A549 treated with AZD9567 at 1 μM for 4 hours (cell line): ENCODE data around the gene NELFE. TPM values are rescaled to one million over a fixed set of nuclear protein-coding genes. Genes with fewer than 3 reads are reported as not detected.

Experiments
- total RNA-seq: library from RNA; stranded (reverse); fragments of 200-300 nt; extraction: Qiagen RNA extraction; gene quantifications from 5 replicates; pipeline ENCODE4 v1.2.3, GENCODE V29; 2022; ENCODE audit not compliant: insufficient read depth

The NELFE gene, protein sequence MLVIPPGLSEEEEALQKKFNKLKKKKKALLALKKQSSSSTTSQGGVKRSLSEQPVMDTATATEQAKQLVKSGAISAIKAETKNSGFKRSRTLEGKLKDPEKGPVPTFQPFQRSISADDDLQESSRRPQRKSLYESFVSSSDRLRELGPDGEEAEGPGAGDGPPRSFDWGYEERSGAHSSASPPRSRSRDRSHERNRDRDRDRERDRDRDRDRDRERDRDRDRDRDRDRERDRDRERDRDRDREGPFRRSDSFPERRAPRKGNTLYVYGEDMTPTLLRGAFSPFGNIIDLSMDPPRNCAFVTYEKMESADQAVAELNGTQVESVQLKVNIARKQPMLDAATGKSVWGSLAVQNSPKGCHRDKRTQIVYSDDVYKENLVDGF
- total RNA-seq: 75.8 to 81.6 TPM (median 76.7 TPM) in 5 replicates

DNA sequence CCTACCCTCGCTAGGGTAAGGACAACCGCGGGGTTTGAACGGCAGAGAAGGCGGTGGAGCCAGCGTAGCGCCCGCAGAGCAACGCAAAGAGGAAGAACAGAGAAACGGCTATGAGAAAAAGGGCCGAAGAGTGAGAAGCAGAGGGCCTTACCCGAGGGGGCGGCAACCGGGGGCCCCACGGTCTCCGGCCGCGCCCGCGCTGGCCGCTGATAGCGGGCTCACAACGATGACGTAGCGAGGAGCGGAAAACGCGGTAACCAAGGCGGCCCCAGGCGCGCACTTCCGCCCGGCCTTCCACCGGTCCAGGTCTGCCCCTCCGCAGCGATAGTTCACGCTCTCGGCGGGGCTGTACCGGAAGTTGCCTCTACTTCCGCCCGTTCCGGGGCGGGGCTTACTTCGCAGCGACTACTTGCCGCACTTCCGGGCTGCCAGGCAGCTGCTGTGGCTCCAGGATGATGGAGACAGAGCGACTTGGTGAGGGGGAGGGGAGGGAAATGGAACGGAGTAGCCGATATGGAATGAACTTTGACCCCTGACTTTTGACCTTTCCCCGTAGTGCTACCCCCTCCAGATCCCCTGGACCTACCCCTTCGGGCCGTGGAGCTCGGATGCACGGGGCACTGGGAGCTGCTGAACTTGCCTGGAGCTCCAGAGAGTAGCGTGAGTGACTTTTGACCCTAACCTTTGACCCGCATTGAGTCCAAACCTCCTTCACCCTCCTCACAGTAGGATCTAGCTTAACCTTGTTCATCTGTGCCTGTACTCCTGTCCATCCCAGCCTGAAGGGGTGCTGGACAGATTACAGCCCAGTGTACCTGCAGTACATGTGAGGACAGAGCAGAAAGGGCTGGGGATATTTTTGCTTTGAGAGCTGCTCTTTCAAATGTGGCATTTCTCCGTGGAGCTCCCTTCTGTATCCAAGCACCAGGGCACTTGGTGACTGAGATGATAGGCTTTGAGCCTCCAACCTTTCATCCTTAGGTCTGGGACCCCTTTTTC, at the start of gene NELFE, which contains the start of gene SKIC2:
Gene NELFE (minus strand): TSS at position 231 of the 999 bp plus-strand sequence. CDS start 525 bp downstream, outside the sequence.
Gene SKIC2 (plus strand): TSS at position 435 of the 999 bp plus-strand sequence. CDS start 18 bp downstream, at position 453.

GRCh38 chr6:31981744-31982143, 23.0 kb upstream of the NELFE start, which contains the start of gene C4A:
TSS of gene C4A (plus strand) at chr6:31982057. CDS start at chr6:31982108, 51 bp downstream.

GRCh38 chr6:31971993-31972708, 13.4 kb upstream of the NELFE start, which contains the start of gene DXO:
TSS of gene DXO (minus strand) at chr6:31972138. CDS start at chr6:31971675, 463 bp downstream.

DNA sequence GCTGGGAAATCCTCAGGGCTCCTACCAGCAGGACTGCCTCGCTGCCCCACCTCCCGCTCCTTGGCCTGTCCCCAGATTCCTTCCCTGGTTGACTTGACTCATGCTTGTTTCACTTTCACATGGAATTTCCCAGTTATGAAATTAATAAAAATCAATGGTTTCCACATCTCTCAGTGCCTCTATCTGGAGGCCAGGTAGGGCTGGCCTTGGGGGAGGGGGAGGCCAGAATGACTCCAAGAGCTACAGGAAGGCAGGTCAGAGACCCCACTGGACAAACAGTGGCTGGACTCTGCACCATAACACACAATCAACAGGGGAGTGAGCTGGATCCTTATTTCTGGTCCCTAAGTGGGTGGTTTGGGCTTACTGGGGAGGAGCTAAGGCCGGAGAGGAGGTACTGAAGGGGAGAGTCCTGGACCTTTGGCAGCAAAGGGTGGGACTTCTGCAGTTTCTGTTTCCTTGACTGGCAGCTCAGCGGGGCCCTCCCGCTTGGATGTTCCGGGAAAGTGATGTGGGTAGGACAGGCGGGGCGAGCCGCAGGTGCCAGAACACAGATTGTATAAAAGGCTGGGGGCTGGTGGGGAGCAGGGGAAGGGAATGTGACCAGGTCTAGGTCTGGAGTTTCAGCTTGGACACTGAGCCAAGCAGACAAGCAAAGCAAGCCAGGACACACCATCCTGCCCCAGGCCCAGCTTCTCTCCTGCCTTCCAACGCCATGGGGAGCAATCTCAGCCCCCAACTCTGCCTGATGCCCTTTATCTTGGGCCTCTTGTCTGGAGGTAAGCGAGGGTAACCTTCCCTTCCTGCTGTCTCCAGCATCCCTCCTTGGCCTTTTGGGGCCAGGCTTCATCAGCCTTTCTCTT, 13.0 kb downstream of the NELFE start, which contains the start of gene CFB:
Gene CFB (plus strand): TSS at position 589 of the 863 bp plus-strand sequence. CDS start 127 bp downstream, at position 716.

GRCh38 chr6:31927242-31927862, 31.4 kb downstream of the NELFE start, which contains the start of gene C2:
TSS of gene C2 (plus strand) at chr6:31927717. CDS start at chr6:31927753, 36 bp downstream.

Other genes starting within 250 kb of the NELFE start
- not detected in 5 replicates for gene LY6G6D, start 243.6 kb downstream of the NELFE start, total RNA-seq
- gene LY6G6C, start 237.2 kb downstream of the NELFE start, total RNA-seq: 0.09 to 0.12 TPM (median 0.10 TPM) in 3 of 5 replicates, not detected in the others
- gene MPIG6B, start 235.6 kb downstream of the NELFE start, total RNA-seq: 0.07 TPM in 1 of 5 replicates, not detected in the others
- gene DDAH2, start 229.7 kb downstream of the NELFE start, total RNA-seq: 18.1 to 32.1 TPM (median 29.3 TPM) in 5 replicates
- 451 to 493 TPM (median 458 TPM) in 5 replicates for gene CLIC1, start 222.4 kb downstream of the NELFE start, total RNA-seq
- gene MSH5, start 219.0 kb downstream of the NELFE start, total RNA-seq: 5.2 to 15.2 TPM (median 14.0 TPM) in 5 replicates
- gene SAPCD1, start 196.3 kb downstream of the NELFE start, total RNA-seq: 3.0 to 4.6 TPM (median 3.9 TPM) in 4 of 5 replicates, not detected in the other
- gene VWA7, start 181.6 kb downstream of the NELFE start, total RNA-seq: 1.6 to 4.5 TPM (median 1.8 TPM) in 5 replicates
- gene VARS1, start 163.2 kb downstream of the NELFE start, total RNA-seq: 46.5 to 58.0 TPM (median 53.6 TPM) in 5 replicates
- gene LSM2, start 152.0 kb downstream of the NELFE start, total RNA-seq: 42.7 to 60.2 TPM (median 57.9 TPM) in 5 replicates
- 0.97 to 1.8 TPM (median 1.1 TPM) in 5 replicates for gene HSPA1L, start 143.7 kb downstream of the NELFE start, total RNA-seq
- 189 to 295 TPM (median 214 TPM) in 5 replicates for gene HSPA1A, start 143.4 kb downstream of the NELFE start, total RNA-seq
- 154 to 227 TPM (median 167 TPM) in 5 replicates for gene HSPA1B, start 131.2 kb downstream of the NELFE start, total RNA-seq
- gene NEU1, start 96.2 kb downstream of the NELFE start, total RNA-seq: 27.6 to 34.9 TPM (median 30.4 TPM) in 5 replicates
- gene SLC44A4, start 80.0 kb downstream of the NELFE start, total RNA-seq: 0.05 TPM in 1 of 5 replicates, not detected in the others
- 25.4 to 29.9 TPM (median 28.1 TPM) in 5 replicates for gene EHMT2, start 61.3 kb downstream of the NELFE start, total RNA-seq
- gene ZBTB12, start 56.9 kb downstream of the NELFE start, total RNA-seq: 2.9 to 3.6 TPM (median 3.3 TPM) in 5 replicates
- gene C2, start 31.3 kb downstream of the NELFE start, total RNA-seq: 0.16 to 0.44 TPM (median 0.20 TPM) in 4 of 5 replicates, not detected in the other
- 1.3 to 2.6 TPM (median 2.4 TPM) in 5 replicates for gene CFB, start 12.9 kb downstream of the NELFE start, total RNA-seq
- 25.9 to 29.7 TPM (median 26.7 TPM) in 5 replicates for gene SKIC2, start 204 bp upstream of the NELFE start, total RNA-seq
- 11.5 to 12.7 TPM (median 11.8 TPM) in 5 replicates for gene DXO, start 13.2 kb upstream of the NELFE start, total RNA-seq
- 1.0 to 2.2 TPM (median 1.3 TPM) in 4 of 5 replicates, not detected in the other for gene C4A, start 23.1 kb upstream of the NELFE start, total RNA-seq
- 0.79 to 0.99 TPM (median 0.85 TPM) in 4 of 5 replicates, not detected in the other for gene C4B, start 55.8 kb upstream of the NELFE start, total RNA-seq
- gene CYP21A2, start 79.4 kb upstream of the NELFE start, total RNA-seq: 0.05 TPM in 1 of 5 replicates, not detected in the others
- 0.56 to 0.68 TPM (median 0.61 TPM) in 4 of 5 replicates, not detected in the other for gene TNXB, start 150.4 kb upstream of the NELFE start, total RNA-seq
- gene ATF6B, start 169.3 kb upstream of the NELFE start, total RNA-seq: 27.7 to 34.3 TPM (median 33.5 TPM) in 5 replicates
- gene FKBPL, start 171.3 kb upstream of the NELFE start, total RNA-seq: 6.6 to 10.5 TPM (median 7.4 TPM) in 5 replicates
- gene PRRT1, start 193.0 kb upstream of the NELFE start, total RNA-seq: 0.44 to 0.70 TPM (median 0.59 TPM) in 4 of 5 replicates, not detected in the other
- 6.9 to 8.6 TPM (median 7.5 TPM) in 5 replicates for gene PPT2, start 195.2 kb upstream of the NELFE start, total RNA-seq
- gene EGFL8, start 205.6 kb upstream of the NELFE start, total RNA-seq: 1.8 to 3.0 TPM (median 2.1 TPM) in 4 of 5 replicates, not detected in the other
- gene AGPAT1, start 217.1 kb upstream of the NELFE start, total RNA-seq: 30.2 to 39.5 TPM (median 37.4 TPM) in 5 replicates
- 31.8 to 46.9 TPM (median 46.1 TPM) in 5 replicates for gene RNF5, start 219.4 kb upstream of the NELFE start, total RNA-seq
- 1.3 to 1.8 TPM (median 1.7 TPM) in 4 of 5 replicates, not detected in the other for gene AGER, start 225.3 kb upstream of the NELFE start, total RNA-seq
- 11.3 to 14.9 TPM (median 14.0 TPM) in 5 replicates for gene PBX2, start 231.2 kb upstream of the NELFE start, total RNA-seq
- gene GPSM3, start 233.7 kb upstream of the NELFE start, total RNA-seq: 0.23 to 0.40 TPM (median 0.31 TPM) in 4 of 5 replicates, not detected in the other